ENCODE results near the gene PPP2R5E. TPM values are rescaled to one million over a fixed set of nuclear protein-coding genes. Genes with fewer than 3 reads are reported as not detected.

The PPP2R5E gene
- total and polyA plus RNA-seq, 2 of the 8 experiments (the other 6 are each of a cell fraction or from before 2014, with no cell fraction given): 6.8 to 64.6 TPM

DNA sequence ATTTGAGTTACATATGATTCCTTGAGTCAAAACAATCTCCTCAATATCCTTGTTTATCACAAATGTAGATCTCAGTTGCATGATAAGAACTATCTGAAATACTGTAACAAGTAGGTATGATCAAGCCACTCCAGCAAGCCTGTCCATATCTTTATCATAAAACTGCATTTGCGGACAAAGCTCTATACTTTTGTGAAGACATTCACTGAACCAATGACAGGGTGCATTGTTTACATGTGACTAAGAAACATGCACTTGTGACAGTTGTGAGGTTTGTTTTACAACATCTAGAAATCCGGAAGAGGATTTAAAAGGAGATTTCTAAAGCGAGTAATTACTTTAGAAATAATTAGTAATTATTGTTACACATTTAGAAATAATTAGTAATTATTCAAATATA is 111.7 kb downstream of the PPP2R5E start (continued):
- TF ChIP-seq CHD7 (IDR thresholded peaks at IDR 0.05; ENCODE audit: insufficient replicate concordance, low read length) (no peak), POU5F1 (IDR thresholded peaks at IDR 0.05; ENCODE audit: low read depth, low read length) (no peak), SP4 (IDR thresholded peaks at IDR 0.05; ENCODE audit: low read length) (no peak), YY1 (IDR thresholded peaks at IDR 0.05; ENCODE audit: low read depth, low read length) (no peak), TBP (IDR thresholded peaks at IDR 0.05; ENCODE audit: low read depth, low read length) (no peak), NANOG (IDR thresholded peaks at IDR 0.05; ENCODE audit: insufficient read depth, low read depth, low read length, poor library complexity, severe bottlenecking) (no peak), CREB1 (IDR thresholded peaks at IDR 0.05) (no peak), RNF2 (IDR thresholded peaks at IDR 0.05; ENCODE audit: borderline replicate concordance, low read depth, low read length, missing control alignments, poor library complexity, severe bottlenecking) (no peak), ASH2L (IDR thresholded peaks at IDR 0.05; ENCODE audit: low read length) (no peak)
- TF ChIP-seq, protein P1, sequence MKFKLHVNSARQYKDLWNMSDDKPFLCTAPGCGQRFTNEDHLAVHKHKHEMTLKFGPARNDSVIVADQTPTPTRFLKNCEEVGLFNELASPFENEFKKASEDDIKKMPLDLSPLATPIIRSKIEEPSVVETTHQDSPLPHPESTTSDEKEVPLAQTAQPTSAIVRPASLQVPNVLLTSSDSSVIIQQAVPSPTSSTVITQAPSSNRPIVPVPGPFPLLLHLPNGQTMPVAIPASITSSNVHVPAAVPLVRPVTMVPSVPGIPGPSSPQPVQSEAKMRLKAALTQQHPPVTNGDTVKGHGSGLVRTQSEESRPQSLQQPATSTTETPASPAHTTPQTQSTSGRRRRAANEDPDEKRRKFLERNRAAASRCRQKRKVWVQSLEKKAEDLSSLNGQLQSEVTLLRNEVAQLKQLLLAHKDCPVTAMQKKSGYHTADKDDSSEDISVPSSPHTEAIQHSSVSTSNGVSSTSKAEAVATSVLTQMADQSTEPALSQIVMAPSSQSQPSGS (IDR thresholded peaks at IDR 0.05; ENCODE audit: low read length): no peak

Data from H1 (cell line).